Panc1 (cell line): ENCODE data around the gene KCNIP3. TPM values are rescaled to one million over a fixed set of nuclear protein-coding genes. Genes with fewer than 3 reads are reported as not detected.

Source experiments
- ATAC-seq: fragments of 200-7000 bp; cut with Tn5 transposase; 2 replicates; pipeline ENCODE4 v1.9.1; 2020; ENCODE audit warnings: mild to moderate bottlenecking, moderate library complexity
- BruUV-seq: library from RNA; stranded (reverse); fragments of 400-500 nt; replicated peaks from 2 replicates; lab custom pipeline; 2021; lab: Mats Ljungman, UMichigan
- CTCF ChIA-PET: fragments of 300-600 bp; sonication (Branson Sonifier 250); formaldehyde crosslinking; loops from one replicate; lab custom pipeline; 2022; ENCODE audit warnings: antibody characterized with exemption; lab: Charles Lee
- POLR2A ChIA-PET: fragments of 300-600 bp; sonication (Branson Sonifier 250); formaldehyde crosslinking; loops from one replicate; lab custom pipeline; 2022; ENCODE audit warnings: antibody characterized with exemption; lab: Charles Lee
- DNase-seq: peaks from one replicate; pipeline ENCODE4 v3.0.0-alpha.2; 2010; ENCODE audit warnings: low read depth, low spot score
- H3K27ac ChIP-seq: 2 replicates; pipeline ENCODE4 v1.5.1; 2011; ENCODE audit warnings: mild to moderate bottlenecking, low read length, inconsistent platforms
- H3K27me3 ChIP-seq: fragments of 200-500 bp; sonication (Bioruptor generic); 2 replicates; pipeline ENCODE4 v1.6.0; 2014; ENCODE audit warnings: low read length, inconsistent platforms; ENCODE audit not compliant: control insufficient read depth, insufficient read depth
- H3K36me3 ChIP-seq: fragments of 200-500 bp; sonication (Bioruptor generic); 2 replicates; pipeline ENCODE4 v1.5.1; 2014; ENCODE audit warnings: inconsistent platforms, mild to moderate bottlenecking, low read length, moderate library complexity; ENCODE audit not compliant: control insufficient read depth, insufficient read depth
- H3K4me1 ChIP-seq: 2 replicates; pipeline ENCODE4 v1.5.1; 2011; ENCODE audit warnings: inconsistent platforms, mild to moderate bottlenecking, low read length, moderate library complexity; ENCODE audit not compliant: control insufficient read depth, insufficient read depth
- H3K4me3 ChIP-seq, 2 experiments: 2 replicates each; pipeline ENCODE4 v1.5.1; 2011 to 2012; ENCODE audit warnings: low read depth in 2 of 2, low read length in 2 of 2, mild to moderate bottlenecking in 2 of 2, inconsistent platforms in 1 of 2, moderate library complexity in 1 of 2
- H3K9me3 ChIP-seq: fragments of 200-500 bp; sonication (Bioruptor generic); 2 replicates; pipeline ENCODE4 v1.5.1; 2014; ENCODE audit warnings: low read depth, mild to moderate bottlenecking, inconsistent platforms, low read length, moderate library complexity; ENCODE audit not compliant: control insufficient read depth, insufficient read depth
- POLR2AphosphoS5 ChIP-seq: IDR thresholded peaks from 2 replicates; pipeline ENCODE4 v1.6.1; 2012; ENCODE audit warnings: mild to moderate bottlenecking, low read depth, low read length, moderate library complexity
- SIN3A ChIP-seq: IDR thresholded peaks from 2 replicates; pipeline ENCODE4 v1.6.1; 2012; ENCODE audit warnings: low read depth, mild to moderate bottlenecking, low read length, moderate library complexity, borderline replicate concordance; ENCODE audit not compliant: insufficient read depth
- TCF7L2 ChIP-seq: IDR thresholded peaks from 2 replicates; pipeline ENCODE4 v1.6.1; 2011; ENCODE audit warnings: mild to moderate bottlenecking, low read depth, low read length, inconsistent platforms
- in situ Hi-C: cut with HindIII; loops from 2 replicates; pipeline ENCODE4 v1.10.0; 2016; ENCODE audit warnings: low sequenced_read_pairs, low pct_unique_long_range_greater_than_20kb
- intact Hi-C: fragments of 100-400 bp; cut with micrococcal nuclease; formaldehyde crosslinking; loops from one replicate; pipeline ENCODE4 v1.10.0; 2022; ENCODE audit not compliant: unreplicated experiment
- total RNA-seq: library from RNA; stranded (reverse); gene quantifications from one replicate; pipeline ENCODE4 v1.2.1, GENCODE V29; 2021; ENCODE audit not compliant: unreplicated experiment
- TF ChIP-seq, protein P1 (sequence below), 2 experiments: IDR thresholded peaks; 2 replicates each; pipeline ENCODE4 v1.6.1; 2011 to 2012; ENCODE audit warnings: low read depth in 2 of 2, control low read depth in 1 of 2, low read length in 1 of 2, mild to moderate bottlenecking in 1 of 2, moderate library complexity in 1 of 2; ENCODE audit not compliant: insufficient read depth in 1 of 2
- TF ChIP-seq, protein P2 (sequence below): fragments of 450-650 bp; IDR thresholded peaks from 2 replicates; pipeline ENCODE4 v1.5.1; 2017; ENCODE audit warnings: mild to moderate bottlenecking

KCNIP3 gene
- total RNA-seq, 1 experiment from 2014 or later: 17.5 TPM

GRCh38 chr2:95284886-95285541 lies 12.1 kb upstream of the KCNIP3 start:
- intact Hi-C loops (no loop called here), in situ Hi-C loops (no loop called here)
- DNase-seq (no peak), ATAC-seq (no peak)
- H3K27me3 ChIP-seq: no peaks in the 10 kb centered on the region
- TF ChIP-seq, protein P1, sequence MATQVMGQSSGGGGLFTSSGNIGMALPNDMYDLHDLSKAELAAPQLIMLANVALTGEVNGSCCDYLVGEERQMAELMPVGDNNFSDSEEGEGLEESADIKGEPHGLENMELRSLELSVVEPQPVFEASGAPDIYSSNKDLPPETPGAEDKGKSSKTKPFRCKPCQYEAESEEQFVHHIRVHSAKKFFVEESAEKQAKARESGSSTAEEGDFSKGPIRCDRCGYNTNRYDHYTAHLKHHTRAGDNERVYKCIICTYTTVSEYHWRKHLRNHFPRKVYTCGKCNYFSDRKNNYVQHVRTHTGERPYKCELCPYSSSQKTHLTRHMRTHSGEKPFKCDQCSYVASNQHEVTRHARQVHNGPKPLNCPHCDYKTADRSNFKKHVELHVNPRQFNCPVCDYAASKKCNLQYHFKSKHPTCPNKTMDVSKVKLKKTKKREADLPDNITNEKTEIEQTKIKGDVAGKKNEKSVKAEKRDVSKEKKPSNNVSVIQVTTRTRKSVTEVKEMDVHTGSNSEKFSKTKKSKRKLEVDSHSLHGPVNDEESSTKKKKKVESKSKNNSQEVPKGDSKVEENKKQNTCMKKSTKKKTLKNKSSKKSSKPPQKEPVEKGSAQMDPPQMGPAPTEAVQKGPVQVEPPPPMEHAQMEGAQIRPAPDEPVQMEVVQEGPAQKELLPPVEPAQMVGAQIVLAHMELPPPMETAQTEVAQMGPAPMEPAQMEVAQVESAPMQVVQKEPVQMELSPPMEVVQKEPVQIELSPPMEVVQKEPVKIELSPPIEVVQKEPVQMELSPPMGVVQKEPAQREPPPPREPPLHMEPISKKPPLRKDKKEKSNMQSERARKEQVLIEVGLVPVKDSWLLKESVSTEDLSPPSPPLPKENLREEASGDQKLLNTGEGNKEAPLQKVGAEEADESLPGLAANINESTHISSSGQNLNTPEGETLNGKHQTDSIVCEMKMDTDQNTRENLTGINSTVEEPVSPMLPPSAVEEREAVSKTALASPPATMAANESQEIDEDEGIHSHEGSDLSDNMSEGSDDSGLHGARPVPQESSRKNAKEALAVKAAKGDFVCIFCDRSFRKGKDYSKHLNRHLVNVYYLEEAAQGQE (IDR thresholded peaks at IDR 0.05; ENCODE audit: insufficient read depth in 1 of 2, low read depth in 2 of 2, low read length in 1 of 2): peak; percentile 69 to 78
- TF ChIP-seq, protein P2, sequence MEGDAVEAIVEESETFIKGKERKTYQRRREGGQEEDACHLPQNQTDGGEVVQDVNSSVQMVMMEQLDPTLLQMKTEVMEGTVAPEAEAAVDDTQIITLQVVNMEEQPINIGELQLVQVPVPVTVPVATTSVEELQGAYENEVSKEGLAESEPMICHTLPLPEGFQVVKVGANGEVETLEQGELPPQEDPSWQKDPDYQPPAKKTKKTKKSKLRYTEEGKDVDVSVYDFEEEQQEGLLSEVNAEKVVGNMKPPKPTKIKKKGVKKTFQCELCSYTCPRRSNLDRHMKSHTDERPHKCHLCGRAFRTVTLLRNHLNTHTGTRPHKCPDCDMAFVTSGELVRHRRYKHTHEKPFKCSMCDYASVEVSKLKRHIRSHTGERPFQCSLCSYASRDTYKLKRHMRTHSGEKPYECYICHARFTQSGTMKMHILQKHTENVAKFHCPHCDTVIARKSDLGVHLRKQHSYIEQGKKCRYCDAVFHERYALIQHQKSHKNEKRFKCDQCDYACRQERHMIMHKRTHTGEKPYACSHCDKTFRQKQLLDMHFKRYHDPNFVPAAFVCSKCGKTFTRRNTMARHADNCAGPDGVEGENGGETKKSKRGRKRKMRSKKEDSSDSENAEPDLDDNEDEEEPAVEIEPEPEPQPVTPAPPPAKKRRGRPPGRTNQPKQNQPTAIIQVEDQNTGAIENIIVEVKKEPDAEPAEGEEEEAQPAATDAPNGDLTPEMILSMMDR: no peak
- H3K4me3 ChIP-seq: no peak overlapping the region
- no TSS peak for BruUV-seq
- ChIA-PET POLR2A (no interaction called here), CTCF (no interaction called here)
- H3K36me3 ChIP-seq: no peaks in the 10 kb centered on the region
- no peak overlapping the region for H3K27ac ChIP-seq
- H3K9me3 ChIP-seq: no peaks in the 10 kb centered on the region
- no peaks in the 10 kb centered on the region for H3K4me1 ChIP-seq

- H3K9me3 ChIP-seq: no peaks in the 10 kb centered on the region
- ChIA-PET POLR2A (no interaction called here), CTCF (no interaction called here)
- H3K4me1 ChIP-seq: no peaks in the 10 kb centered on the region
- DNase-seq: no peak
- H3K36me3 ChIP-seq: no peaks in the 10 kb centered on the region
- no peak overlapping the region for H3K4me3 ChIP-seq
- intact Hi-C loops: no loop called here
- H3K27ac ChIP-seq: no peak overlapping the region
- H3K27me3 ChIP-seq: no peaks in the 10 kb centered on the region
- TF ChIP-seq, protein P2: no peak
- TF ChIP-seq, protein P1 (IDR thresholded peaks at IDR 0.05; ENCODE audit: insufficient read depth in 1 of 2, low read depth in 2 of 2, low read length in 1 of 2): no peak; a peak in 1 of 4 replicates
- TF ChIP-seq TCF7L2: no peak
- no peak for TF ChIP-seq SIN3A
- TF ChIP-seq POLR2AphosphoS5: no peak
- in situ Hi-C loops: no loop called here
- ATAC-seq: no peak
- no TSS peak for BruUV-seq
Observed at GRCh38 chr2:95285542-95285932, 11.6 kb upstream of the KCNIP3 start.
